ENCODE measurements around the gene WDFY2.

Gene WDFY2

DNA sequence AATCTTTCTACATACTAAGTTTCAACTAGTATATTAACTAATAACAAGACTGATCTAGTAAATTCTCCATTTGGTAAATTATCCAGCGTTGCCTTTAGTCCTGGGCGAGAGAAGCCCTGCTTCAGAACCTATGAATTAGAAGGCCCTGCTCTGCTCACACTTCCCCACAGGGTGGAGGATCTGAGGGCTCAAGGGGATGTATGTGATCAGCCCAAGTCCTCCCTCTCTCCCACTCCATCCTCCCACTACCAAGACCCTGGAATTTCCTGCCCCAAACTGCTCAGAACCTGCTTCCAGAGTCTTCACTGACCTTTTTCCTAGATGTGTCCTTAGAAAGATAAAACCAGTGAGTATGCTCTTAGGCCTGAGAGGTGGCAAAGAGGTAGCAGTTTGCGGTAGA lies 91.6 kb downstream of the WDFY2 start:
- TF ChIP-seq GATA2 (IDR thresholded peaks at IDR 0.05; ENCODE audit: low read depth, low read length) (no peak), GATA3 (IDR thresholded peaks at IDR 0.05; ENCODE audit: low read depth, low read length) (no peak)

DNA sequence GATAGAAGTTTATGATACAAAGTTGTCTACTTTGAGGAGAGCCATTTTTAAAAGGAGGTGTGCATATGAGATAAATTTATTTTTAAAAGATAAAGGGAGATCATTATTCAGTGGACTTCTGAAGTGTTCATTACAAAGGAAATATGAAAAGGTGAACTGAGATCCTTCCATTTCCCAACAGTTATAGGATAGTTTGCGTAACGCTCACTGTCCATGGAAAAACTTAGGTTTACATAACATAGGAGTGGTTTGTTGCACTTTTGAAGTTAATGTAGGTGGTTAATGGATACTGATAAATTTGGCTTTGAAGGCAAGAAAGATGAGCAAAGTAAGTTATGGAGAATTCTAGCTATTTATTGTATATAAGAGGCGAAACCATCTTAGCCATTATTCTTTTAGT lies 92.5 kb downstream of the WDFY2 start:
- no peak for TF ChIP-seq GATA2 (IDR thresholded peaks at IDR 0.05; ENCODE audit: low read depth, low read length)
- TF ChIP-seq GATA3 (IDR thresholded peaks at IDR 0.05; ENCODE audit: low read depth, low read length), result no peak

DNA sequence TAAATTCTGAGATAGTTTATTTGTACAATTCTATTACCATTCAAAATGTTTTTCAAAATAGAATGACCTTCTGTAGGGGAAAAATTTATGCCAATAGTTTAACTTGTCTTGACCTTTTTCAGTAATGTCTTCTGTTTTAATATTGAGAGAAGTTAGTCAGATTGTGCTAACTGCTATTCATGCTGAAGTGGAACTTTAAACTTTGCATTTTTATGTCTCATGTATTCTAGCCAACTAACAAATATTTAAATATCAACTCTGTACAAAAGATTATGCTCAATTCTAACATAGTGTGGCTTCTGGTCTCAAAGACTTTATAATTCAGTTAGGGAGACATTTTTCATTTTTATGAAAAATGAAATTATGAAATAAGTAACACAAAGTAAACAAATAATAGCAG lies 94.2 kb downstream of the WDFY2 start:
- TF ChIP-seq GATA2 (IDR thresholded peaks at IDR 0.05; ENCODE audit: low read depth, low read length) (no peak), GATA3 (IDR thresholded peaks at IDR 0.05; ENCODE audit: low read depth, low read length) (no peak)

DNA sequence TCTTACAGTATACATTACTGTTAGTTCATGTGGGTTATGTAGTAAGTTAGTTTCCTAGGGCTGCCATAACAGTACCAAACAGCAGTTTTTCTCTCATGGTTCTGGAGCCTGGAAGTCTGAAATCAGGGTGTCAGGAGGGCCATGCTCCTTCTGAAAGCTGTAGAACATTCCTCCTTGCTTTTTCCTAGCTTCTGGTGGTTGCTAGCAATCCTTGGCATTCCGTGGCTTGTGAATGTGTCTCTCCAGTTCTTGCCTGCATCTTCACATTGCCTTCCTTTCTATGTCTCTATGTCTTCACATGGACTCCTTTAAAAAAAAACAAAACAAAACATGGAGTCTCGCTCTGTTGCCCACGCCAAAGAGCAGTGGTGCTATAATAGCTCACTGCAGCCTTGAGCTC lies 95.4 kb downstream of the WDFY2 start:
- no peak for TF ChIP-seq GATA2 (IDR thresholded peaks at IDR 0.05; ENCODE audit: low read depth, low read length)
- no peak for TF ChIP-seq GATA3 (IDR thresholded peaks at IDR 0.05; ENCODE audit: low read depth, low read length)

DNA sequence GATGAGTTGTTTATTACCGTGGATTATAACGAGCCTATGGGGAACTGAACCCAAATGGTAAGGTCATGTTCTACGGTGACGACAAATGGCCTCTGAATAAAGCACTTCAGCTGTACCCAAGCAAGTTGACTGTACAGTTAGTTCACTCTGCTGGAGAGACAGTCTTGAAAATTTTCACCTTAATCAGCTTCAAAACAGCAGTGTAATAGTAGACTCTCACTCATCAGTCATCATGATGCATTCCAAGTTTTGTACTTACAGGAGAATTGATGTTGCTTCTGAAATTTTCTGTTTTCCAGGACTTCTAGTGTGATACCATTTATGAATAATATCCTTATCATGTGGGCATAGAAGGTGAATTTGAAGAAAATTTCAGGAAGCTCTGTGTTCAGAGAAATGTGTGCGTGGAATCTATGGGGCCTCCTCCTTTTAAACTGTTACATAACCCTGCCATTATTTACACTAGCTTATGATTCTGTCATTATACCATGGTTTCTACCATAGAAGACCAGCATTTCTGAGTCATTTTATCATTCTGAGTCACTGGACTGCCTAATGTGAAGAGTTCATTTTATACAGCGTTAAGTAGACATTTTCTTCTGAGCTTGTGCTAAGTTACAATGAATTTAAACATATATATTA lies 96.9 kb downstream of the WDFY2 start:
- no peak for TF ChIP-seq GATA3 (IDR thresholded peaks at IDR 0.05; ENCODE audit: low read depth, low read length)
- TF ChIP-seq GATA2 (IDR thresholded peaks at IDR 0.05; ENCODE audit: low read depth, low read length), result no peak

DNA sequence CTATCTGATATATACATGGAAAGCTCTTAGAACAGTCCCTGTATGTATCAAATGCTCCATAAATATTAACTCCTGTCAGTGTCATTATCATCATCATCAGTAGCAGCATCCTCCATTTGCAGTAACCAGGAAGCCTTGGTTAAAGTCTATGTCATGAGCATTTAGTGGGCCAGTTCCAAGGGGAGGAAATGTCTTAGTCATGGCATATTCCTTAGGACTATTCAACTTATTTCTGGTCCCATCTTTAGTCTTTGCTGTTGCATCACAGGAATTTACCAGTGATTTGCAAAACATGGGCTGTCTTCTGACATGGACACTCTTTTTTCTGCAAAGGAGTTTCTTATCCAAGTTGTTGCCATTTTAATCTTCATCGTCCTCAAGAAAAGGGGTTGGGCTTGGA lies 98.4 kb downstream of the WDFY2 start:
- TF ChIP-seq GATA2 (IDR thresholded peaks at IDR 0.05; ENCODE audit: low read depth, low read length), result no peak
- TF ChIP-seq GATA3 (IDR thresholded peaks at IDR 0.05; ENCODE audit: low read depth, low read length), result no peak

DNA sequence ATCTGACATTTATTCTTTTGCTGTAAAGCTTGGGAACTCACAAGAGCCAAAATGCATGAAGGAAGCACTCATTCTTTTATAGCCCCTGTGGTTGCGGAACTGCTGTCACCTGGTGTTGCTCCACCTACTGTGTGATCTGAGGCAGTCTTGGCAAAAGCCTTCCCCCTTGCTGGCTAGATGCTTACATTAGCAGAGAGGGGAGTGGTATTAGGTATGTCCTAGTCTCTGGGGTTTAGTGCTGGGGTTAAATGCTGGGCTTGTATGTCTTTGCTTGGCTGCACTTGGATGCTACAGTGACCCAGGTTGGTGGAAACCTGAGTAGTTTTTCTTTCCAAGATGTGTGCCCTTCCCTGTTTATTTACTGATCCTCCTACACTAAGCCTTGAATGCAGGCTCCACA lies 99.3 kb downstream of the WDFY2 start:
- TF ChIP-seq GATA2 (IDR thresholded peaks at IDR 0.05; ENCODE audit: low read depth, low read length), result no peak
- no peak for TF ChIP-seq GATA3 (IDR thresholded peaks at IDR 0.05; ENCODE audit: low read depth, low read length)

DNA sequence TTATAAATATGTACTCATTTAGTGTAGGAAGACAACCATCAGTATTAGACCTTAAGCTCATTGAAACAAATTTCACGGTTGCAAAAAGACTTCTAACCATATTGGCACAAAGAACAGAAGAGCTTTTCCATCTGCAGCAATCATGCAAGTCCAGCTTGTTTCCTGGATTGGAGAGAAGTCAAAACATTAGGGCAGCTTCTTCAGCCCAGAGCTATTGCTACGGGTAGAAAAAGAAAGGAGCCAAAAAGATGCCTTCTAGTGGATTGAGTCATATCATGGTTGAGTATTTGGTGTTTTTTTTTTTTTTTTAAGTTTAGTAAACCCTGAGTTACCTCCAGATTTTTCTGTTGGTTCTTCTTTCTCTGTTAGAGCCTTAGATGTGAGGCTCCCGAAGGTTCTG lies 99.8 kb downstream of the WDFY2 start:
- TF ChIP-seq GATA3 (IDR thresholded peaks at IDR 0.05; ENCODE audit: low read depth, low read length) (no peak), GATA2 (IDR thresholded peaks at IDR 0.05; ENCODE audit: low read depth, low read length) (no peak)

DNA sequence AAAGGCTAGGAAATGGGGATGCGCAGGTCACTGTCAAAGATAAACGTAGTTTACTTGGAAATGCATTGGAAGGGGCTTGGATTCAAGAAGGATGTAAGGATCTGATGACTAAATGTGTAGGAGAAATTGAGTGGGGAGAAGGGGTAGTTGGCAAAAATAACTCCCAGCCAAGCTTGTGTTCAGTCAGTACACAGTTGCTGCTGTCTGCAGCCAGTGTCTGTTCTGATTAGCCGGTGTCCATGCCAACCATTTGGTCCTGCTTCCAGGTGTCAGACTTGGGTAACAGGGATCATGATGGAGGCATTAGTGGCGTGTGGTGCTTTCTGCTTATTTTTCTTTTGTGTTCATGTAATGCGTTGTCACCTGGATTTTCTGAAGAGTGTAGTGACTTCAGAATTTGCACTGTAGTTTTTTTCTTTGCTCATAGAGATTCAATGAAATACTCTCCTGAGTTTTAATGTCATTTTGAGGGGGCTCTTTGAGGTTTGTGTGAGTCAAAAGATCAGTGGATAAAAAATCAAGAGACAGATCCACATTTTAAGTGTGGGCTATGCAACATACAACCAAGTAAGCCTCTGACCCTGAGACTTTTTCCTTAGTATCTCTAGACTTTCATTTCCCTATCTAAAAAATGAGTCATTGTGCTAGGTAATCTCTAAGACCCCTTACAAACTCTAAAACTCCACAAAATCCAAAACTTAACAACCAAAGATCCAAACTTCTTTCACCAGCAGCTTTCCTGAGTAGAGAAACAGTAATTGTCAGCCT lies 103.9 kb downstream of the WDFY2 start:
- TF ChIP-seq GATA3 (IDR thresholded peaks at IDR 0.05; ENCODE audit: low read depth, low read length) (no peak), GATA2 (IDR thresholded peaks at IDR 0.05; ENCODE audit: low read depth, low read length) (no peak)

DNA sequence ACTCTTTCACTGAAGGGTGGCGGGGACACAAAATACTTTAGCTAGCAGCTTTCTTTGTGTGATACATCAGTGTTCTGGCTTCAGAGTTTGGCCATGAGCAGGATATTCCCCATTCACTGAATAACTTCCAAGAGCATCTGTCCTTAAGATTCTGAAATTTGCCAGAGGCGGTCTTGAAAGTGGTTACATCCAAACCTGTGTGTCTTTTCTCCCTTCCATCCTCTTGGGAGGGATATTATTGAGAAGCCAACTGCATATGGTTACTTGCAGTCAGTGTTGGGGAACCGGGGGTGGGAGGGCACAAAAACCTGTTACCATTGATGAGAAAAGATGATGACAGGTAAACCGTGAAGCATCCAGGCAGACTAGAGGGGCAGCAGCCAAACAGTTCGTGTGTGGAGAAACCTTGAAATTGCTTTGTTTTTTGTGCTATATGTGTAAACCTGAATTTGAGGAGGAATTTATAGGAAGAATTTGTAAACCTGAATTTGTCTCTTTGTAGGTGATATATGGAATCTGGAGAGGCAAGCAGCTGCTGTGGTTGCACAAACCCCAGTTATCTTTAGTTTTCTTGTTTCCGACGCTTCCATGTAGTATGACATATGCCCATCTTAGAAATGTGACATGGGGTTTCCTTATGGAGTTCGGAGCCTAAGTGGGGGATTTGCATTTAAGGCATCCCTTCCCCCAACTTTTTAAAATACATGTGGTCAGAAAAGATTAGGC lies 104.8 kb downstream of the WDFY2 start:
- TF ChIP-seq GATA3 (IDR thresholded peaks at IDR 0.05; ENCODE audit: low read depth, low read length) (no peak), GATA2 (IDR thresholded peaks at IDR 0.05; ENCODE audit: low read depth, low read length) (no peak)

DNA sequence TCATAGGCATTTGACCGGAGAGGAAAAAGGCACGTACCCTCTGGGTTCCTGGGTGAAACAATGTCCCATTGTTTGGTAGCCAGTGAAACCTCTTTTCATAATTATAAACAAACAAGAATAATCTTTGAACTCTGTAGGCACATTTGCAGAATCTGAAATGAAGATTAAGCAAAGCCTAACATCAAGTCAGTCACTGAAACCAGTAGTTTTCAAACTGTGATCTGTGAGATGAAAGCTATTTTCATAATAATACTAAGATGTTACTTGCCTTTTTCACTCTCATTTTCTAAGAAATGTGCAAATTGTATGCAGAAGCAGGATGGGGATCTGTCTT lies 105.4 kb downstream of the WDFY2 start:
- TF ChIP-seq GATA3 (IDR thresholded peaks at IDR 0.05; ENCODE audit: low read depth, low read length) (no peak), GATA2 (IDR thresholded peaks at IDR 0.05; ENCODE audit: low read depth, low read length) (no peak)

DNA sequence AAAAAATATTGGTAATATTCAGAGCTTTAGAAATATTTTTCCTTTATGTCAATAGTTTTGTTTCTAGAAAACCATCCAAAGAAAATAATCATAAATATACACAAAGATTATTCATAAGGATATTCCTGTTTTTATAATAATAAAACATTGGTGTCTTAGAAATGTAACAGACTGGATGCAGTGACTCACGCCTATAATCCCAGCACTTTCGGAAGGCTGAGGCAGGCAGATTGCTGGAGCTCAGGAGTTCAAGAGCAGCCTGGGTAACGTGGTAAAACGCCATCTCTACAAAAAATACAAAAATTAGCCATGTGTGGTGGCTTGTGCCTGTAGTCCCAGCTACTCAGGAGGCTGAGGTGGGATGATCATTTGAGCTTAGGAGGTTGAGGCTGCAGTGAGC lies 112.9 kb downstream of the WDFY2 start:
- no peak for TF ChIP-seq GATA2 (IDR thresholded peaks at IDR 0.05; ENCODE audit: low read depth, low read length)
- no peak for TF ChIP-seq GATA3 (IDR thresholded peaks at IDR 0.05; ENCODE audit: low read depth, low read length)

DNA sequence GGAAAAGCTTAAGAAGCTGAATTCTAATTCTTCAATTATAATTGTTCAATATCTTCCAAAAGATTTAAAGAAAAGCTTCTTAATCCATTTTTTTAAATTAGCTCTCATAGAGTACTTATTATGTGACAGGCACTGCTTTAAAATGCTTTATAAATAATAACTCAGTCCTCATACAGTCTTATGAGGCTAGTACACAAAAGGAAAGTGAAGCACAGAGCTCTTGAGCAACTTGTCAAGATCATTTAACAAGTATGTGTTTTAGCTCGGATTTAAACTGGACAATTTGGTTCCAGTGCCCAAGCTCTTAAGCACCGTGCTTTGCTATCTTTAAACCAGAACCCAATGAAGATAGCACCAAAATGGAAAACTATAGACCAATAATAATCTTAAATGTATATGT lies 113.6 kb downstream of the WDFY2 start:
- no peak for TF ChIP-seq GATA2 (IDR thresholded peaks at IDR 0.05; ENCODE audit: low read depth, low read length)
- no peak for TF ChIP-seq GATA3 (IDR thresholded peaks at IDR 0.05; ENCODE audit: low read depth, low read length)

DNA sequence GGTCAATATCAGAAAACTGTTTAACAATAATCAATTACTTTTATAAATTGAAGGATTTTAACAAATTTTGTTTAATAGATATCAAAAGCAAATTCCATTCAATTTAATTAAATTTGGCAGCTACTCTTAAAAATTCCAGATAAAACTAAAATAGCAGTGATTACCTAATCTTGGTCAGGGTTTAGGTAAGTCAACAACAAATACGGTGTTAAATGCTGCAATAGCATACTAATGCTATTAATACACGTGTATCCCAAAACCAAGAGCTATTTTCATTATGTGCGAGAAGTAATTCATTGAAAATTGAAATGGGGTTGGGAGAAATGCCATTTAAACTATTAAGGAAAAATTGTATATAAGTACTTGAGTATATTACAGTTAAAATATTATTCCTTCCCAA lies 114.1 kb downstream of the WDFY2 start:
- TF ChIP-seq GATA3 (IDR thresholded peaks at IDR 0.05; ENCODE audit: low read depth, low read length) (no peak), GATA2 (IDR thresholded peaks at IDR 0.05; ENCODE audit: low read depth, low read length) (no peak)

Measured in SH-SY5Y (cell line).